Measurements from ENCODE around the gene RND1. TPM values are rescaled to one million over a fixed set of nuclear protein-coding genes. Genes with fewer than 3 reads are reported as not detected.

RND1 gene
- total and polyA plus RNA-seq, 2 of the 13 experiments (the other 11 are each of a cell fraction or from before 2014, with no cell fraction given): 1.8 to 1.9 TPM

DNA sequence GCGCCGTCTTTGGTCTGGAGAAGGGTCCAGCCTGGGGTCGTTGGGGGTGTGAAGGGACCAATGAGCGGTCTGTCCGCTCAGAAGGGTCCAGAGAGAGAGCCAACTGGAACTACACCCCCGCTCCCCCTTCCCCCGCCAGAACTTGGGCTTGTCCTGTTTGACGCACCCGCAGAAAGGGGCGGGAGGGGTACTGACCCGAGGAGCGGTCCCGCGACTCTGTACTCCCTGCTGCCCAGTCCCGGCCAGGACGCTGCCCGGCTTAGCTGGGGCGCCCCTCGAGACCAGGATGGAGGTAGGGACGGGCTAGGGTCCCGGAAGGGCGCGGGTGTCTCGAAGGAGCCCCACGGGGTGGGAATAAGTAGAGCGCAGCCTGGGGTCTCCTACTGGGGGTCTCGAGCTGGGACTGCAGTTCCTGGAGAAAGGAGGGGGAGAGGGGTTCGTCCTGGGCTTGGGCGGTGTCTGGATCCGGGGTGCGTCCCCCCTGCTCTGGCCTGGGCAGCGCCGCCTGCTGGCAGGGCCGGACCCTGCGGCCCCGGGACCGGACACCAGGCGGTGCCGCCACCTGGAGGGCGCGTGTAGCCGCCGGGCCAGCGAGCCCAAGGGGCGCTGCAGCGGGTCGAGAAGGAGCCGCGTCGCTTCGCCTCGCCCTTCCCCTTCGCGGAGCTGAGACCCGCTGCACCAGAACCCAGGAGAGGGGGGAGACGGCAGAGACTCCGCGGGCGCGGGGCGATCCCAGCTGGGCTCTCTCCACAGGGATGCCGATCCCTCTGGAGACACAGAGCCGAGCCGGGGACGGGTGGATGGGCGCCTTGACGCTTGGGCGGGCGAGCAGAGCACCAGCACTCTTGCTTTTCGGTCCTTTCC is 51.2 kb downstream of the RND1 start (continued):
- TF ChIP-seq, protein P1, sequence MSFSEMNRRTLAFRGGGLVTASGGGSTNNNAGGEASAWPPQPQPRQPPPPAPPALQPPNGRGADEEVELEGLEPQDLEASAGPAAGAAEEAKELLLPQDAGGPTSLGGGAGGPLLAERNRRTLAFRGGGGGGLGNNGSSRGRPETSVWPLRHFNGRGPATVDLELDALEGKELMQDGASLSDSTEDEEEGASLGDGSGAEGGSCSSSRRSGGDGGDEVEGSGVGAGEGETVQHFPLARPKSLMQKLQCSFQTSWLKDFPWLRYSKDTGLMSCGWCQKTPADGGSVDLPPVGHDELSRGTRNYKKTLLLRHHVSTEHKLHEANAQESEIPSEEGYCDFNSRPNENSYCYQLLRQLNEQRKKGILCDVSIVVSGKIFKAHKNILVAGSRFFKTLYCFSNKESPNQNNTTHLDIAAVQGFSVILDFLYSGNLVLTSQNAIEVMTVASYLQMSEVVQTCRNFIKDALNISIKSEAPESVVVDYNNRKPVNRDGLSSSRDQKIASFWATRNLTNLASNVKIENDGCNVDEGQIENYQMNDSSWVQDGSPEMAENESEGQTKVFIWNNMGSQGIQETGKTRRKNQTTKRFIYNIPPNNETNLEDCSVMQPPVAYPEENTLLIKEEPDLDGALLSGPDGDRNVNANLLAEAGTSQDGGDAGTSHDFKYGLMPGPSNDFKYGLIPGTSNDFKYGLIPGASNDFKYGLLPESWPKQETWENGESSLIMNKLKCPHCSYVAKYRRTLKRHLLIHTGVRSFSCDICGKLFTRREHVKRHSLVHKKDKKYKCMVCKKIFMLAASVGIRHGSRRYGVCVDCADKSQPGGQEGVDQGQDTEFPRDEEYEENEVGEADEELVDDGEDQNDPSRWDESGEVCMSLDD (CRISPR knock-in tag; IDR thresholded peaks at IDR 0.05; ENCODE audit: borderline replicate concordance): peak; percentile 98
- peak; percentile 88 for TF ChIP-seq RNF2 (conservative IDR thresholded peaks at IDR 0.05; ENCODE audit: low read depth)
- TF ChIP-seq ZNF776 (CRISPR knock-in tag; IDR thresholded peaks at IDR 0.05): peak; percentile 89
- TF ChIP-seq CHD2 (IDR thresholded peaks at IDR 0.05; ENCODE audit: low read depth, low read length): no peak
- TF ChIP-seq ZNF749 (CRISPR knock-in tag; IDR thresholded peaks at IDR 0.05; ENCODE audit: borderline replicate concordance): no peak
- TF ChIP-seq IRX3 (CRISPR knock-in tag; IDR thresholded peaks at IDR 0.05; ENCODE audit: borderline replicate concordance, low read depth): no peak
- no peak for TF ChIP-seq ZNF441 (CRISPR knock-in tag; IDR thresholded peaks at IDR 0.05; ENCODE audit: borderline replicate concordance)
- no peak for TF ChIP-seq PRMT3 (CRISPR knock-in tag; IDR thresholded peaks at IDR 0.05; ENCODE audit: borderline replicate concordance, low read depth)
- TF ChIP-seq, protein P2, sequence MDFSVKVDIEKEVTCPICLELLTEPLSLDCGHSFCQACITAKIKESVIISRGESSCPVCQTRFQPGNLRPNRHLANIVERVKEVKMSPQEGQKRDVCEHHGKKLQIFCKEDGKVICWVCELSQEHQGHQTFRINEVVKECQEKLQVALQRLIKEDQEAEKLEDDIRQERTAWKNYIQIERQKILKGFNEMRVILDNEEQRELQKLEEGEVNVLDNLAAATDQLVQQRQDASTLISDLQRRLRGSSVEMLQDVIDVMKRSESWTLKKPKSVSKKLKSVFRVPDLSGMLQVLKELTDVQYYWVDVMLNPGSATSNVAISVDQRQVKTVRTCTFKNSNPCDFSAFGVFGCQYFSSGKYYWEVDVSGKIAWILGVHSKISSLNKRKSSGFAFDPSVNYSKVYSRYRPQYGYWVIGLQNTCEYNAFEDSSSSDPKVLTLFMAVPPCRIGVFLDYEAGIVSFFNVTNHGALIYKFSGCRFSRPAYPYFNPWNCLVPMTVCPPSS (IDR thresholded peaks at IDR 0.05): no peak
- no peak for TF ChIP-seq NFATC3 (CRISPR knock-in tag; IDR thresholded peaks at IDR 0.05)
- TF ChIP-seq ZNF160 (CRISPR knock-in tag; IDR thresholded peaks at IDR 0.05): peak; percentile 75
- TF ChIP-seq, protein P3, sequence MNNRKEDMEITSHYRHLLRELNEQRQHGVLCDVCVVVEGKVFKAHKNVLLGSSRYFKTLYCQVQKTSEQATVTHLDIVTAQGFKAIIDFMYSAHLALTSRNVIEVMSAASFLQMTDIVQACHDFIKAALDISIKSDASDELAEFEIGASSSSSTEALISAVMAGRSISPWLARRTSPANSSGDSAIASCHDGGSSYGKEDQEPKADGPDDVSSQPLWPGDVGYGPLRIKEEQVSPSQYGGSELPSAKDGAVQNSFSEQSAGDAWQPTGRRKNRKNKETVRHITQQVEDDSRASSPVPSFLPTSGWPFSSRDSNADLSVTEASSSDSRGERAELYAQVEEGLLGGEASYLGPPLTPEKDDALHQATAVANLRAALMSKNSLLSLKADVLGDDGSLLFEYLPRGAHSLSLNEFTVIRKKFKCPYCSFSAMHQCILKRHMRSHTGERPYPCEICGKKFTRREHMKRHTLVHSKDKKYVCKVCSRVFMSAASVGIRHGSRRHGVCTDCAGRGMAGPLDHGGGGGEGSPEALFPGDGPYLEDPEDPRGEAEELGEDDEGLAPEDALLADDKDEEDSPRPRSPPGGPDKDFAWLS (CRISPR knock-in tag; IDR thresholded peaks at IDR 0.05; ENCODE audit: borderline replicate concordance): no peak
- TF ChIP-seq, protein P4, sequence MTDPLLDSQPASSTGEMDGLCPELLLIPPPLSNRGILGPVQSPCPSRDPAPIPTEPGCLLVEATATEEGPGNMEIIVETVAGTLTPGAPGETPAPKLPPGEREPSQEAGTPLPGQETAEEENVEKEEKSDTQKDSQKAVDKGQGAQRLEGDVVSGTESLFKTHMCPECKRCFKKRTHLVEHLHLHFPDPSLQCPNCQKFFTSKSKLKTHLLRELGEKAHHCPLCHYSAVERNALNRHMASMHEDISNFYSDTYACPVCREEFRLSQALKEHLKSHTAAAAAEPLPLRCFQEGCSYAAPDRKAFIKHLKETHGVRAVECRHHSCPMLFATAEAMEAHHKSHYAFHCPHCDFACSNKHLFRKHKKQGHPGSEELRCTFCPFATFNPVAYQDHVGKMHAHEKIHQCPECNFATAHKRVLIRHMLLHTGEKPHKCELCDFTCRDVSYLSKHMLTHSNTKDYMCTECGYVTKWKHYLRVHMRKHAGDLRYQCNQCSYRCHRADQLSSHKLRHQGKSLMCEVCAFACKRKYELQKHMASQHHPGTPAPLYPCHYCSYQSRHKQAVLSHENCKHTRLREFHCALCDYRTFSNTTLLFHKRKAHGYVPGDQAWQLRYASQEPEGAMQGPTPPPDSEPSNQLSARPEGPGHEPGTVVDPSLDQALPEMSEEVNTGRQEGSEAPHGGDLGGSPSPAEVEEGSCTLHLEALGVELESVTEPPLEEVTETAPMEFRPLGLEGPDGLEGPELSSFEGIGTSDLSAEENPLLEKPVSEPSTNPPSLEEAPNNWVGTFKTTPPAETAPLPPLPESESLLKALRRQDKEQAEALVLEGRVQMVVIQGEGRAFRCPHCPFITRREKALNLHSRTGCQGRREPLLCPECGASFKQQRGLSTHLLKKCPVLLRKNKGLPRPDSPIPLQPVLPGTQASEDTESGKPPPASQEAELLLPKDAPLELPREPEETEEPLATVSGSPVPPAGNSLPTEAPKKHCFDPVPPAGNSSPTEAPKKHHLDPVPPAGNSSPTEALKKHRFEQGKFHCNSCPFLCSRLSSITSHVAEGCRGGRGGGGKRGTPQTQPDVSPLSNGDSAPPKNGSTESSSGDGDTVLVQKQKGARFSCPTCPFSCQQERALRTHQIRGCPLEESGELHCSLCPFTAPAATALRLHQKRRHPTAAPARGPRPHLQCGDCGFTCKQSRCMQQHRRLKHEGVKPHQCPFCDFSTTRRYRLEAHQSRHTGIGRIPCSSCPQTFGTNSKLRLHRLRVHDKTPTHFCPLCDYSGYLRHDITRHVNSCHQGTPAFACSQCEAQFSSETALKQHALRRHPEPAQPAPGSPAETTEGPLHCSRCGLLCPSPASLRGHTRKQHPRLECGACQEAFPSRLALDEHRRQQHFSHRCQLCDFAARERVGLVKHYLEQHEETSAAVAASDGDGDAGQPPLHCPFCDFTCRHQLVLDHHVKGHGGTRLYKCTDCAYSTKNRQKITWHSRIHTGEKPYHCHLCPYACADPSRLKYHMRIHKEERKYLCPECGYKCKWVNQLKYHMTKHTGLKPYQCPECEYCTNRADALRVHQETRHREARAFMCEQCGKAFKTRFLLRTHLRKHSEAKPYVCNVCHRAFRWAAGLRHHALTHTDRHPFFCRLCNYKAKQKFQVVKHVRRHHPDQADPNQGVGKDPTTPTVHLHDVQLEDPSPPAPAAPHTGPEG (CRISPR knock-in tag; IDR thresholded peaks at IDR 0.05): peak; percentile 82
- TF ChIP-seq ZFP36L2 (CRISPR knock-in tag; IDR thresholded peaks at IDR 0.05): no peak

Data from HepG2 (cell line).